PC-9 (cell line): Measurements from ENCODE around the gene FAM114A1.

Source experiments
- CTCF ChIP-seq: fragments of 200-600 bp; sonication (generic); conservative IDR thresholded peaks from 2 replicates; pipeline ENCODE4 v1.6.1; 2017; ENCODE audit warnings: mixed run types, antibody characterized with exemption, mild to moderate bottlenecking, moderate library complexity
- EZH2 ChIP-seq: fragments of 200-600 bp; sonication (generic); IDR thresholded peaks from 2 replicates; pipeline ENCODE4 v1.8.0; 2017; ENCODE audit warnings: antibody characterized with exemption, low read depth

GRCh38 chr4:38837849-38838248, 29.8 kb upstream of the FAM114A1 start:
- TF ChIP-seq CTCF: no peak
- no peak for TF ChIP-seq EZH2
